Endothelial cell of umbilical vein (primary cell): ENCODE data around the gene MAPK6. TPM values are rescaled to one million over a fixed set of nuclear protein-coding genes. Genes with fewer than 3 reads are reported as not detected.
"Not testable (repeated sequence)": the region's sequence is repeated elsewhere in the genome, so short reads cannot be mapped to it uniquely, and the experiment has no call there.

Experiments
- BruUV-seq: library from RNA; stranded (reverse); fragments of 400-500 nt; replicated peaks from 2 replicates; lab custom pipeline; 2021; lab: Mats Ljungman, UMichigan
- CTCF ChIA-PET: fragments of 300-600, 350-600 bp; sonication (Branson Sonifier 250); formaldehyde crosslinking; loops from one replicate; lab custom pipeline; 2021; ENCODE audit warnings: antibody characterized with exemption, inconsistent platforms; lab: Charles Lee
- POLR2A ChIA-PET: fragments of 300-600, 350-600 bp; sonication (Branson Sonifier 250); formaldehyde crosslinking; loops from one replicate; lab custom pipeline; 2021; ENCODE audit warnings: antibody characterized with exemption, inconsistent platforms; lab: Charles Lee
- DNase-seq: peaks from one replicate; pipeline ENCODE4 v3.0.0-alpha.2; 2011; ENCODE audit warnings: low read depth, low spot score
- FAIRE-seq: peaks from 2 replicates; lab custom pipeline; 2011; peaks lifted over from hg19 to GRCh38; lab: Jason Lieb, UNC
- H2AFZ ChIP-seq: 2 replicates; pipeline ENCODE4 v1.6.0; 2012; ENCODE audit warnings: low read depth, low read length, control low read depth, inconsistent platforms
- H3K27ac ChIP-seq: 2 replicates; pipeline ENCODE4 v1.5.1; 2011; ENCODE audit warnings: low read depth, mild to moderate bottlenecking, control low read depth, low read length, moderate library complexity; ENCODE audit not compliant: insufficient read depth
- H3K27me3 ChIP-seq, 2 experiments: 2 replicates each; pipeline versions ENCODE4 v1.6.0 to v1.6.1; 2011; ENCODE audit warnings: low read length in 2 of 2, mixed read lengths in 1 of 2; ENCODE audit not compliant: control insufficient read depth in 2 of 2, insufficient read depth in 2 of 2
- H3K36me3 ChIP-seq, 2 experiments: 2 replicates in 1 of 2; 3 replicates in 1 of 2; pipeline ENCODE4 v1.5.1; 2011; ENCODE audit warnings: low read length in 2 of 2, mild to moderate bottlenecking in 1 of 2, moderate library complexity in 1 of 2; ENCODE audit not compliant: control insufficient read depth in 2 of 2, insufficient read depth in 2 of 2; ENCODE audit errors: extremely low read depth in 1 of 2
- H3K4me1 ChIP-seq: 3 replicates; pipeline ENCODE4 v1.5.1; 2011; ENCODE audit warnings: mild to moderate bottlenecking, low read length; ENCODE audit not compliant: control insufficient read depth, insufficient read depth; ENCODE audit errors: extremely low read depth
- H3K4me2 ChIP-seq: 2 replicates; pipeline ENCODE4 v1.6.1; 2011; ENCODE audit warnings: low read length, control low read depth, mixed read lengths; ENCODE audit not compliant: insufficient read depth
- H3K4me3 ChIP-seq, 3 experiments: fragments of 200-600 bp in 1 of 3; sonication (generic), shearing (Covaris generic) in 1 of 3; replicated peaks in 1 of 3; 2 replicates each; pipeline ENCODE4 v1.5.1; 2011 to 2016; ENCODE audit warnings: control low read depth in 3 of 3, low read length in 3 of 3, mild to moderate bottlenecking in 2 of 3, inconsistent platforms in 1 of 3, low read depth in 1 of 3, moderate library complexity in 1 of 3; ENCODE audit not compliant: insufficient read depth in 1 of 3
- H3K79me2 ChIP-seq: 2 replicates; pipeline ENCODE4 v1.6.0; 2012; ENCODE audit warnings: low read length, inconsistent platforms; ENCODE audit not compliant: control insufficient read depth, insufficient read depth
- H3K9ac ChIP-seq: replicated peaks from 2 replicates; pipeline ENCODE3; 2011; ENCODE audit warnings: low read length, control low read depth; ENCODE audit not compliant: insufficient read depth; ENCODE audit errors: extremely low read depth
- H3K9me1 ChIP-seq: replicated peaks from 3 replicates; pipeline ENCODE4 v1.6.0; 2011; ENCODE audit warnings: mild to moderate bottlenecking, low read length; ENCODE audit not compliant: control insufficient read depth, insufficient read depth; ENCODE audit errors: extremely low read depth
- H3K9me3 ChIP-seq: replicated peaks from 2 replicates; pipeline ENCODE4 v1.5.1; 2012; ENCODE audit warnings: low read length, inconsistent platforms; ENCODE audit not compliant: control insufficient read depth, insufficient read depth
- H4K20me1 ChIP-seq: replicated peaks from 2 replicates; pipeline ENCODE3; 2011; ENCODE audit warnings: mild to moderate bottlenecking, low read length; ENCODE audit not compliant: control insufficient read depth, insufficient read depth; ENCODE audit errors: extremely low read depth
- CTCF ChIP-seq, 2 donors: IDR thresholded peaks; 1 replicate in 1 of 2; 2 replicates in 1 of 2; pipeline ENCODE4 v1.5.1; 2011; ENCODE audit warnings: low read length in 2 of 2, mild to moderate bottlenecking in 2 of 2, moderate library complexity in 2 of 2, control low read depth in 1 of 2, inconsistent platforms in 1 of 2, low read depth in 1 of 2; ENCODE audit not compliant: insufficient read depth in 1 of 2; ENCODE audit errors: extremely low read depth in 1 of 2
- EZH2 ChIP-seq: IDR thresholded peaks from 2 replicates; pipeline ENCODE4 v1.6.1; 2012; ENCODE audit warnings: borderline replicate concordance, low read depth, mild to moderate bottlenecking, moderate library complexity, low read length, inconsistent platforms; ENCODE audit not compliant: severe bottlenecking
- FOS ChIP-seq: IDR thresholded peaks from 2 replicates; pipeline ENCODE4 v1.6.1; 2011; ENCODE audit warnings: mild to moderate bottlenecking, low read length, moderate library complexity, borderline replicate concordance; ENCODE audit not compliant: insufficient read depth
- GATA2 ChIP-seq: IDR thresholded peaks from 2 replicates; pipeline ENCODE4 v1.7.0; 2011; ENCODE audit warnings: low read depth, mild to moderate bottlenecking, moderate library complexity, mixed read lengths, low read length; ENCODE audit not compliant: insufficient read length, insufficient read depth
- JUN ChIP-seq: IDR thresholded peaks from 2 replicates; pipeline ENCODE4 v1.6.1; 2011; ENCODE audit warnings: borderline replicate concordance, low read depth; ENCODE audit not compliant: insufficient read length, insufficient read depth
- MAX ChIP-seq: IDR thresholded peaks from 2 replicates; pipeline ENCODE4 v1.6.1; 2011; ENCODE audit not compliant: insufficient read depth, insufficient read length
- MYC ChIP-seq: IDR thresholded peaks from one replicate; pipeline ENCODE4 v1.6.1; 2011; ENCODE audit warnings: mild to moderate bottlenecking, low read depth, low read length
- POLR2A ChIP-seq: IDR thresholded peaks from 2 replicates; pipeline ENCODE4 v1.6.1; 2012; ENCODE audit warnings: low read depth, mild to moderate bottlenecking, control low read depth, low read length
- POLR2AphosphoS5 ChIP-seq: IDR thresholded peaks from 2 replicates; pipeline ENCODE4 v1.6.1; 2012; ENCODE audit warnings: low read depth, mild to moderate bottlenecking, control low read depth, low read length, moderate library complexity; ENCODE audit not compliant: insufficient read depth
- dilution Hi-C: fragments of 300-500 bp; cut with MboI; formaldehyde crosslinking; loops from one replicate; pipeline ENCODE4 v1.15.0; 2019; ENCODE audit warnings: low sequenced_read_pairs; ENCODE audit not compliant: extremely low pct_ligation_motif_present
- intact Hi-C: fragments of 100-400 bp; cut with micrococcal nuclease; formaldehyde crosslinking; loops from one replicate; pipeline ENCODE4 v1.10.0; 2022
- polyA plus RNA-seq, 4 experiments: library from polyadenylated mRNA; depleted of rRNA in 3 of 4; stranded (reverse) in 3 of 4; unstranded in 1 of 4; fragments of >200 nt; gene quantifications; 2 replicates each; pipeline versions ENCODE4 v1.2.1 to v1.2.3, GENCODE V29; 2011 to 2012; ENCODE audit warnings: missing spikeins in 1 of 4
- total RNA-seq: library from RNA; stranded (reverse); gene quantifications from 2 replicates; pipeline ENCODE4 v1.2.3, GENCODE V29; 2021

Gene MAPK6
- total and polyA plus RNA-seq, 2 donors (not counting 3 experiments of a cell fraction or from before 2014, with no cell fraction given): 10.9 to 37.4 TPM

- no peak overlapping the region for H3K9ac ChIP-seq
- CTCF ChIA-PET: interaction anchor here (1.3 to 1.6 kb wide), 2 partner anchors 37 kb away, joined by 3 to 4 read pairs; no protein-coding TSS in a partner anchor
- no peak overlapping the region for H3K4me3 ChIP-seq
- H3K4me2 ChIP-seq: no peak overlapping the region
- peaks cover 6% of the 10 kb centered on the region for H4K20me1 ChIP-seq
- FAIRE-seq: no peak
- H3K79me2 ChIP-seq: peaks cover 83% of the 10 kb centered on the region
- no peaks in the 10 kb centered on the region for H3K4me1 ChIP-seq
- DNase-seq: no peak
- POLR2A ChIA-PET: no interaction called here
- no peak overlapping the region for H2AFZ ChIP-seq
- no peak overlapping the region for H3K27ac ChIP-seq
- H3K9me1 ChIP-seq: no peaks in the 10 kb centered on the region
- dilution Hi-C loops (no loop called here), intact Hi-C loops (no loop called here)
- H3K27me3 ChIP-seq: no peaks in the 10 kb centered on the region
- TF ChIP-seq GATA2 (no peak), MAX (no peak), FOS (no peak), CTCF (IDR thresholded peaks at IDR 0.05; ENCODE audit: extremely low read depth in 1 of 2, insufficient read depth in 1 of 2, low read depth in 1 of 2, low read length in 2 of 2) (no peak), EZH2 (no peak), POLR2A (no peak), POLR2AphosphoS5 (no peak), MYC (no peak), JUN (no peak)
- H3K36me3 ChIP-seq: no peaks in the 10 kb centered on the region
- BruUV-seq: no TSS peak
- H3K9me3 ChIP-seq: no peaks in the 10 kb centered on the region
Measured at GRCh38 chr15:52042051-52042851, 23.2 kb downstream of the MAPK6 start.

- H3K9me1 ChIP-seq, BruUV-seq, H3K4me1 ChIP-seq, POLR2A ChIA-PET, H2AFZ ChIP-seq, H3K27ac ChIP-seq, intact Hi-C loops, H3K9me3 ChIP-seq, H3K4me2 ChIP-seq, DNase-seq, H3K9ac ChIP-seq, H3K36me3 ChIP-seq, dilution Hi-C loops, H3K27me3 ChIP-seq, H3K4me3 ChIP-seq, H4K20me1 ChIP-seq, FAIRE-seq: not testable (repeated sequence)
- H3K79me2 ChIP-seq: peaks cover 51% of the 10 kb centered on the region
- CTCF ChIA-PET: interaction anchor here (1.2 to 1.4 kb wide), 3 partner anchors 9 to 65 kb away, joined by 4 to 9 read pairs (median 4); no protein-coding TSS in a partner anchor
Measured at GRCh38 chr15:52045795-52046298, 26.8 kb downstream of the MAPK6 start.
